HEK293 (cell line): ENCODE data around the gene LAMP5.

Experiments
- CTCF ChIA-PET: fragments of 350-600 bp; formaldehyde crosslinking; extraction: SDS; loops from one replicate; lab custom pipeline; 2021; ENCODE audit warnings: antibody characterized with exemption; lab: Yijun Ruan, JAX
- POLR2A ChIA-PET: fragments of 300-600 bp; formaldehyde crosslinking; extraction: SDS; loops from one replicate; lab custom pipeline; 2020; ENCODE audit warnings: antibody characterized with exemption, inconsistent platforms; lab: Yijun Ruan, JAX
- H3K27ac ChIP-seq: fragments of 200-500 bp; sonication (Bioruptor generic); 2 replicates; pipeline ENCODE4 v1.5.1; 2014; ENCODE audit warnings: low read depth, low read length, control low read depth, inconsistent platforms; ENCODE audit errors: extremely low read depth
- H3K36me3 ChIP-seq, 2 experiments: fragments of 200-500 bp in 1 of 2; sonication (Bioruptor generic) in 1 of 2; 1 replicate in 1 of 2; 2 replicates in 1 of 2; pipeline ENCODE4 v1.5.1; 2014 to 2017; ENCODE audit warnings: inconsistent platforms in 2 of 2, low read length in 2 of 2; ENCODE audit not compliant: control insufficient read depth in 2 of 2, insufficient read depth in 1 of 2
- H3K4me1 ChIP-seq: fragments of 200-500 bp; sonication (Bioruptor generic); 2 replicates; pipeline ENCODE4 v1.5.1; 2014; ENCODE audit warnings: mild to moderate bottlenecking, low read length, inconsistent platforms; ENCODE audit not compliant: control insufficient read depth, insufficient read depth
- H3K4me3 ChIP-seq: 2 replicates; pipeline ENCODE4 v1.5.1; 2011; ENCODE audit warnings: low read depth, mild to moderate bottlenecking, control low read depth, low read length, moderate library complexity
- H3K9me3 ChIP-seq: fragments of 200-500 bp; sonication (Bioruptor generic); 2 replicates; pipeline ENCODE4 v1.5.1; 2014; ENCODE audit warnings: low read depth, low read length, inconsistent platforms; ENCODE audit not compliant: control insufficient read depth, insufficient read depth
- BCL11A ChIP-seq: fragments of 450-650 bp; formaldehyde crosslinking; IDR thresholded peaks from 2 replicates; pipeline ENCODE4 v1.5.1; 2016; ENCODE audit warnings: low read depth, missing biosample characterization, missing genetic modification characterization
- GLI2 ChIP-seq: fragments of 450-650 bp; formaldehyde crosslinking; IDR thresholded peaks from 2 replicates; pipeline ENCODE4; 2017; ENCODE audit warnings: missing biosample characterization, missing genetic modification characterization, low read depth, borderline replicate concordance
- KLF7 ChIP-seq: fragments of 450-650 bp; formaldehyde crosslinking; IDR thresholded peaks from 2 replicates; pipeline ENCODE4 v1.5.1; 2016; ENCODE audit warnings: missing biosample characterization, missing genetic modification characterization, borderline replicate concordance
- KLF8 ChIP-seq: fragments of 450-650 bp; formaldehyde crosslinking; IDR thresholded peaks from 2 replicates; pipeline ENCODE4 v1.5.1; 2016; ENCODE audit warnings: missing biosample characterization, missing genetic modification characterization
- SETDB1 ChIP-seq: IDR thresholded peaks from one replicate; pipeline ENCODE4 v1.6.1; 2017; ENCODE audit warnings: mild to moderate bottlenecking, low read length, moderate library complexity, mixed read lengths; ENCODE audit not compliant: insufficient read length
- ZBTB20 ChIP-seq: fragments of 450-650 bp; formaldehyde crosslinking; IDR thresholded peaks from 2 replicates; pipeline ENCODE4 v1.5.1; 2016; ENCODE audit warnings: missing biosample characterization, missing genetic modification characterization
- ZBTB7A ChIP-seq: fragments of 450-650 bp; formaldehyde crosslinking; IDR thresholded peaks from 2 replicates; pipeline ENCODE4 v1.5.1; 2016; ENCODE audit warnings: low read depth, missing biosample characterization, missing genetic modification characterization
- ZFP69B ChIP-seq: fragments of 450-650 bp; formaldehyde crosslinking; IDR thresholded peaks from 2 replicates; pipeline ENCODE4 v1.5.1; 2016; ENCODE audit warnings: missing biosample characterization, missing genetic modification characterization
- ZNF132 ChIP-seq: fragments of 450-650 bp; formaldehyde crosslinking; IDR thresholded peaks from 2 replicates; pipeline ENCODE4 v1.5.1; 2017; ENCODE audit warnings: missing biosample characterization, missing genetic modification characterization, borderline replicate concordance
- ZNF335 ChIP-seq: fragments of 450-650 bp; formaldehyde crosslinking; conservative IDR thresholded peaks from 2 replicates; pipeline ENCODE4 v1.5.1; 2016; ENCODE audit warnings: missing biosample characterization, missing genetic modification characterization
- ZNF404 ChIP-seq: fragments of 450-650 bp; formaldehyde crosslinking; IDR thresholded peaks from 2 replicates; pipeline ENCODE4 v1.5.1; 2017; ENCODE audit warnings: missing biosample characterization, missing genetic modification characterization
- ZNF473 ChIP-seq: fragments of 450-650 bp; formaldehyde crosslinking; IDR thresholded peaks from 2 replicates; pipeline ENCODE4 v1.5.1; 2017; ENCODE audit warnings: missing biosample characterization, missing genetic modification characterization
- ZNF521 ChIP-seq: fragments of 450-650 bp; formaldehyde crosslinking; IDR thresholded peaks from 2 replicates; pipeline ENCODE4 v1.5.1; 2017; ENCODE audit warnings: missing biosample characterization, mild to moderate bottlenecking, missing genetic modification characterization
- ZNF548 ChIP-seq: fragments of 450-650 bp; formaldehyde crosslinking; IDR thresholded peaks from 2 replicates; pipeline ENCODE4 v1.5.1; 2016; ENCODE audit warnings: missing biosample characterization, missing genetic modification characterization
- ZNF623 ChIP-seq: fragments of 450-650 bp; formaldehyde crosslinking; IDR thresholded peaks from 2 replicates; pipeline ENCODE4 v1.5.1; 2016; ENCODE audit warnings: missing biosample characterization, missing genetic modification characterization
- ZNF654 ChIP-seq: fragments of 450-650 bp; formaldehyde crosslinking; IDR thresholded peaks from 2 replicates; pipeline ENCODE4 v1.5.1; 2016; ENCODE audit warnings: low read depth, missing biosample characterization, missing genetic modification characterization
- ZNF660 ChIP-seq: fragments of 450-650 bp; IDR thresholded peaks from 2 replicates; pipeline ENCODE4 v1.5.1; 2018; ENCODE audit warnings: missing biosample characterization, mild to moderate bottlenecking, missing genetic modification characterization
- ZNF664 ChIP-seq: fragments of 450-650 bp; formaldehyde crosslinking; IDR thresholded peaks from 2 replicates; pipeline ENCODE4 v1.5.1; 2016; ENCODE audit warnings: missing biosample characterization, missing genetic modification characterization
- ZNF707 ChIP-seq: fragments of 450-650 bp; formaldehyde crosslinking; IDR thresholded peaks from 2 replicates; pipeline ENCODE4 v1.5.1; 2016; ENCODE audit warnings: missing biosample characterization, missing genetic modification characterization
- TF ChIP-seq, protein P1 (sequence below): fragments of 450-650 bp; formaldehyde crosslinking; IDR thresholded peaks from 2 replicates; pipeline ENCODE4 v1.5.1; 2016; ENCODE audit warnings: missing biosample characterization, missing genetic modification characterization
- TF ChIP-seq, protein P2 (sequence below): fragments of 450-650 bp; formaldehyde crosslinking; IDR thresholded peaks from 2 replicates; pipeline ENCODE4 v1.5.1; 2016; ENCODE audit warnings: missing biosample characterization, missing genetic modification characterization
- TF ChIP-seq, protein P3 (sequence below): fragments of 450-650 bp; formaldehyde crosslinking; IDR thresholded peaks from 2 replicates; pipeline ENCODE4 v1.5.1; 2016; ENCODE audit warnings: missing biosample characterization, missing genetic modification characterization
- TF ChIP-seq, protein P4 (sequence below): fragments of 450-650 bp; formaldehyde crosslinking; IDR thresholded peaks from 2 replicates; pipeline ENCODE4 v1.5.1; 2016; ENCODE audit warnings: missing biosample characterization, missing genetic modification characterization
- TF ChIP-seq, protein P5 (sequence below): fragments of 450-650 bp; formaldehyde crosslinking; IDR thresholded peaks from 2 replicates; pipeline ENCODE4 v1.5.1; 2017; ENCODE audit warnings: missing biosample characterization, missing genetic modification characterization
- TF ChIP-seq, protein P6 (sequence below): fragments of 450-650 bp; formaldehyde crosslinking; optimal IDR thresholded peaks from 2 replicates; pipeline ENCODE3; 2016; ENCODE audit warnings: missing biosample characterization, mild to moderate bottlenecking, missing genetic modification characterization
- TF ChIP-seq, protein P7 (sequence below): fragments of 450-650 bp; formaldehyde crosslinking; IDR thresholded peaks from 2 replicates; pipeline ENCODE4; 2016; ENCODE audit warnings: missing biosample characterization, missing genetic modification characterization

LAMP5 gene

DNA sequence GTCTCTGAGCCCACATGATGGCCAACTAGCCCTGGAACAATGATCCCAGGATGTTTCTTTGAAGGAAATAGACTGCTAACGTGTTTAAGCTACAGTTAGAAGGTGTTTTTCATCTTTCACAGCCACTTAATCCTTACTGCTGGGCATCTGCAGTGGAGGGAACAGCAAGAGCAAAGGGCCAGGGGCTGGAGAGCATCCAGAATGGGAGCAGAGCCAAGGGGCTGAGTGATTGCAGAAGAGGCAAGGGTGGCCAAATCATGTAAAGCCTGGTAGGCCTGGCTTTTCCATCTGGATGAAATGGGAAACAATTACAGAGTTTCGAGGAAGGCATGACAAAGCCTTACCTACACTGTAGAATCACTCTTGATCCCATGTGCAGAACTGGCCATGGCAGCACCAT is 18.7 kb upstream of the LAMP5 start:
- Histone ChIP-seq H3K36me3 (no peaks in the 10 kb centered on the region), H3K9me3 (no peaks in the 10 kb centered on the region), H3K4me3 (no peak overlapping the region), H3K4me1 (peaks cover 3% of the 10 kb centered on the region; the same call in 1 of the 2 replicates), H3K27ac (no peak overlapping the region)
- CTCF ChIA-PET, result no interaction called here
- TF ChIP-seq ZNF473 (tag by site-specific recombination), result no peak
- TF ChIP-seq, protein P1, sequence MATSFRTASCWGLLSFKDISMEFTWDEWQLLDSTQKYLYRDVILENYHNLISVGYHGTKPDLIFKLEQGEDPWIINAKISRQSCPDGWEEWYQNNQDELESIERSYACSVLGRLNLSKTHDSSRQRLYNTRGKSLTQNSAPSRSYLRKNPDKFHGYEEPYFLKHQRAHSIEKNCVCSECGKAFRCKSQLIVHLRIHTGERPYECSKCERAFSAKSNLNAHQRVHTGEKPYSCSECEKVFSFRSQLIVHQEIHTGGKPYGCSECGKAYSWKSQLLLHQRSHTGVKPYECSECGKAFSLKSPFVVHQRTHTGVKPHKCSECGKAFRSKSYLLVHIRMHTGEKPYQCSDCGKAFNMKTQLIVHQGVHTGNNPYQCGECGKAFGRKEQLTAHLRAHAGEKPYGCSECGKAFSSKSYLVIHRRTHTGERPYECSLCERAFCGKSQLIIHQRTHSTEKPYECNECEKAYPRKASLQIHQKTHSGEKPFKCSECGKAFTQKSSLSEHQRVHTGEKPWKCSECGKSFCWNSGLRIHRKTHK (tag by site-specific recombination), result no peak
- TF ChIP-seq SETDB1, result no peak
- TF ChIP-seq, protein P2, sequence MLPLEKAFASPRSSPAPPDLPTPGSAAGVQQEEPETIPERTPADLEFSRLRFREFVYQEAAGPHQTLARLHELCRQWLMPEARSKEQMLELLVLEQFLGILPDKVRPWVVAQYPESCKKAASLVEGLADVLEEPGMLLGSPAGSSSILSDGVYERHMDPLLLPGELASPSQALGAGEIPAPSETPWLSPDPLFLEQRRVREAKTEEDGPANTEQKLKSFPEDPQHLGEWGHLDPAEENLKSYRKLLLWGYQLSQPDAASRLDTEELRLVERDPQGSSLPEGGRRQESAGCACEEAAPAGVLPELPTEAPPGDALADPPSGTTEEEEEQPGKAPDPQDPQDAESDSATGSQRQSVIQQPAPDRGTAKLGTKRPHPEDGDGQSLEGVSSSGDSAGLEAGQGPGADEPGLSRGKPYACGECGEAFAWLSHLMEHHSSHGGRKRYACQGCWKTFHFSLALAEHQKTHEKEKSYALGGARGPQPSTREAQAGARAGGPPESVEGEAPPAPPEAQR, result no peak
- TF ChIP-seq ZBTB20 (tag by site-specific recombination), result no peak
- TF ChIP-seq ZNF707 (tag by site-specific recombination), result no peak
- no peak for TF ChIP-seq ZNF654
- TF ChIP-seq ZBTB7A, result no peak
- TF ChIP-seq, protein P3, sequence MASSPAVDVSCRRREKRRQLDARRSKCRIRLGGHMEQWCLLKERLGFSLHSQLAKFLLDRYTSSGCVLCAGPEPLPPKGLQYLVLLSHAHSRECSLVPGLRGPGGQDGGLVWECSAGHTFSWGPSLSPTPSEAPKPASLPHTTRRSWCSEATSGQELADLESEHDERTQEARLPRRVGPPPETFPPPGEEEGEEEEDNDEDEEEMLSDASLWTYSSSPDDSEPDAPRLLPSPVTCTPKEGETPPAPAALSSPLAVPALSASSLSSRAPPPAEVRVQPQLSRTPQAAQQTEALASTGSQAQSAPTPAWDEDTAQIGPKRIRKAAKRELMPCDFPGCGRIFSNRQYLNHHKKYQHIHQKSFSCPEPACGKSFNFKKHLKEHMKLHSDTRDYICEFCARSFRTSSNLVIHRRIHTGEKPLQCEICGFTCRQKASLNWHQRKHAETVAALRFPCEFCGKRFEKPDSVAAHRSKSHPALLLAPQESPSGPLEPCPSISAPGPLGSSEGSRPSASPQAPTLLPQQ (tag by site-specific recombination), result no peak
- no peak for TF ChIP-seq BCL11A
- no peak for TF ChIP-seq ZNF521 (tag by site-specific recombination)
- POLR2A ChIA-PET, result no interaction called here

DNA sequence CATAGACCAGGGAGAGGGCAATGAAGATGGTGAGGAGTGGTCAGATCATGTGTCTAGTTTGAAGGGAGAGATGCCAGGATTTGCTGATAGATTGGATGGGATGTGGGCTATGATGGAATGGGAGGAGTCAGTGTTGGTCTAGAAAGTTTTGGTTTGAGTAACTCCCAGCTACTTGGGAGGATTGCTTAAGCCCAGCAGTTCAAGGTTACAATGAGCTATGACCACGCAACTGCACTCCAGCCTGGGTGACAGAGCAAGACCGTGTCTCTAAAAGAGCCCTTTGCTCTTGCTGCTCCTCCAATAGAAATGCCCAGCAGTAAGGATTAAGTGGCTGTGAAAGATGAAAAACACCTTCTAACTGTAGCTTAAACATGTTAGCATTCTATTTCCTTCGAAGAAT is 18.2 kb upstream of the LAMP5 start:
- POLR2A ChIA-PET, result no interaction called here
- TF ChIP-seq ZNF548 (no peak), GLI2 (tag by site-specific recombination) (no peak), KLF7 (tag by site-specific recombination) (no peak), ZNF664 (no peak), ZNF623 (tag by site-specific recombination) (no peak), ZNF707 (tag by site-specific recombination) (no peak), ZNF404 (no peak), ZFP69B (tag by site-specific recombination) (no peak), ZNF132 (no peak), ZNF335 (tag by site-specific recombination) (no peak), KLF8 (tag by site-specific recombination) (no peak), ZNF660 (tag by site-specific recombination) (no peak)
- TF ChIP-seq, protein P4, sequence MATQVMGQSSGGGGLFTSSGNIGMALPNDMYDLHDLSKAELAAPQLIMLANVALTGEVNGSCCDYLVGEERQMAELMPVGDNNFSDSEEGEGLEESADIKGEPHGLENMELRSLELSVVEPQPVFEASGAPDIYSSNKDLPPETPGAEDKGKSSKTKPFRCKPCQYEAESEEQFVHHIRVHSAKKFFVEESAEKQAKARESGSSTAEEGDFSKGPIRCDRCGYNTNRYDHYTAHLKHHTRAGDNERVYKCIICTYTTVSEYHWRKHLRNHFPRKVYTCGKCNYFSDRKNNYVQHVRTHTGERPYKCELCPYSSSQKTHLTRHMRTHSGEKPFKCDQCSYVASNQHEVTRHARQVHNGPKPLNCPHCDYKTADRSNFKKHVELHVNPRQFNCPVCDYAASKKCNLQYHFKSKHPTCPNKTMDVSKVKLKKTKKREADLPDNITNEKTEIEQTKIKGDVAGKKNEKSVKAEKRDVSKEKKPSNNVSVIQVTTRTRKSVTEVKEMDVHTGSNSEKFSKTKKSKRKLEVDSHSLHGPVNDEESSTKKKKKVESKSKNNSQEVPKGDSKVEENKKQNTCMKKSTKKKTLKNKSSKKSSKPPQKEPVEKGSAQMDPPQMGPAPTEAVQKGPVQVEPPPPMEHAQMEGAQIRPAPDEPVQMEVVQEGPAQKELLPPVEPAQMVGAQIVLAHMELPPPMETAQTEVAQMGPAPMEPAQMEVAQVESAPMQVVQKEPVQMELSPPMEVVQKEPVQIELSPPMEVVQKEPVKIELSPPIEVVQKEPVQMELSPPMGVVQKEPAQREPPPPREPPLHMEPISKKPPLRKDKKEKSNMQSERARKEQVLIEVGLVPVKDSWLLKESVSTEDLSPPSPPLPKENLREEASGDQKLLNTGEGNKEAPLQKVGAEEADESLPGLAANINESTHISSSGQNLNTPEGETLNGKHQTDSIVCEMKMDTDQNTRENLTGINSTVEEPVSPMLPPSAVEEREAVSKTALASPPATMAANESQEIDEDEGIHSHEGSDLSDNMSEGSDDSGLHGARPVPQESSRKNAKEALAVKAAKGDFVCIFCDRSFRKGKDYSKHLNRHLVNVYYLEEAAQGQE (tag by site-specific recombination), result no peak
- TF ChIP-seq, protein P5, sequence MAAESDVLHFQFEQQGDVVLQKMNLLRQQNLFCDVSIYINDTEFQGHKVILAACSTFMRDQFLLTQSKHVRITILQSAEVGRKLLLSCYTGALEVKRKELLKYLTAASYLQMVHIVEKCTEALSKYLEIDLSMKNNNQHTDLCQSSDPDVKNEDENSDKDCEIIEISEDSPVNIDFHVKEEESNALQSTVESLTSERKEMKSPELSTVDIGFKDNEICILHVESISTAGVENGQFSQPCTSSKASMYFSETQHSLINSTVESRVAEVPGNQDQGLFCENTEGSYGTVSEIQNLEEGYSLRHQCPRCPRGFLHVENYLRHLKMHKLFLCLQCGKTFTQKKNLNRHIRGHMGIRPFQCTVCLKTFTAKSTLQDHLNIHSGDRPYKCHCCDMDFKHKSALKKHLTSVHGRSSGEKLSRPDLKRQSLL (tag by site-specific recombination), result no peak
- TF ChIP-seq, protein P6, sequence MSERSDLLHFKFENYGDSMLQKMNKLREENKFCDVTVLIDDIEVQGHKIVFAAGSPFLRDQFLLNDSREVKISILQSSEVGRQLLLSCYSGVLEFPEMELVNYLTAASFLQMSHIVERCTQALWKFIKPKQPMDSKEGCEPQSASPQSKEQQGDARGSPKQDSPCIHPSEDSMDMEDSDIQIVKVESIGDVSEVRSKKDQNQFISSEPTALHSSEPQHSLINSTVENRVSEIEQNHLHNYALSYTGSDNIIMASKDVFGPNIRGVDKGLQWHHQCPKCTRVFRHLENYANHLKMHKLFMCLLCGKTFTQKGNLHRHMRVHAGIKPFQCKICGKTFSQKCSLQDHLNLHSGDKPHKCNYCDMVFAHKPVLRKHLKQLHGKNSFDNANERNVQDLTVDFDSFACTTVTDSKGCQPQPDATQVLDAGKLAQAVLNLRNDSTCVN (tag by site-specific recombination), result no peak
- TF ChIP-seq, protein P7, sequence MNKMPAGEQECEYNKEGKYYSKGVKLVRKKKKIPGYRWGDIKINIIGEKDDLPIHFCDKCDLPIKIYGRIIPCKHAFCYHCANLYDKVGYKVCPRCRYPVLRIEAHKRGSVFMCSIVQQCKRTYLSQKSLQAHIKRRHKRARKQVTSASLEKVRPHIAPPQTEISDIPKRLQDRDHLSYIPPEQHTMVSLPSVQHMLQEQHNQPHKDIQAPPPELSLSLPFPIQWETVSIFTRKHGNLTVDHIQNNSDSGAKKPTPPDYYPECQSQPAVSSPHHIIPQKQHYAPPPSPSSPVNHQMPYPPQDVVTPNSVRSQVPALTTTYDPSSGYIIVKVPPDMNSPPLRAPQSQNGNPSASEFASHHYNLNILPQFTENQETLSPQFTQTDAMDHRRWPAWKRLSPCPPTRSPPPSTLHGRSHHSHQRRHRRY (tag by site-specific recombination), result no peak

More for the DNA sequence above, 18.2 kb upstream of the LAMP5 start:
- CTCF ChIA-PET, result no interaction called here
- Histone ChIP-seq H3K4me1 (peaks cover 3% of the 10 kb centered on the region; the same call in 1 of the 2 replicates), H3K4me3 (no peak overlapping the region), H3K27ac (no peak overlapping the region), H3K36me3 (no peaks in the 10 kb centered on the region), H3K9me3 (no peaks in the 10 kb centered on the region)
